Activated CD8-positive, alpha-beta memory T cell treated with anti-CD3 and anti-CD28 coated beads, Interleukin-2, amount 10 ng/mL, durations not matched to agents 7 days and 5 days (primary cell): ENCODE results near the gene PIK3R5. TPM values are rescaled to one million over a fixed set of nuclear protein-coding genes. Genes with fewer than 3 reads are reported as not detected.

Source experiments
- ATAC-seq: fragments of 150-1000 bp; cut with Tn5 transposase; one replicate; pipeline ENCODE4 v1.10.0; 2021; ENCODE audit warnings: moderate library complexity
- CTCF ChIA-PET: fragments of 350-600 bp; sonication (Branson Sonifier 250); formaldehyde crosslinking; loops from one replicate; lab custom pipeline; 2021; ENCODE audit warnings: antibody characterized with exemption; lab: Charles Lee
- DNase-seq: peaks from one replicate; pipeline ENCODE4 v3.0.0-alpha.2; 2020
- H3K27ac Mint-ChIP-seq: one replicate; pipeline ENCODE4 v1.8.0; 2021; ENCODE audit warnings: mild to moderate bottlenecking, mixed read lengths
- H3K27me3 Mint-ChIP-seq: one replicate; pipeline ENCODE4 v1.8.0; 2021; ENCODE audit warnings: mixed read lengths
- H3K36me3 Mint-ChIP-seq: one replicate; pipeline ENCODE4 v1.8.0; 2021; ENCODE audit warnings: mild to moderate bottlenecking, mixed read lengths
- H3K4me1 Mint-ChIP-seq: one replicate; pipeline ENCODE4 v1.8.0; 2021; ENCODE audit warnings: mixed read lengths
- H3K4me3 Mint-ChIP-seq: one replicate; pipeline ENCODE4 v1.8.0; 2021; ENCODE audit warnings: mild to moderate bottlenecking, moderate library complexity, mixed read lengths
- H3K9me3 Mint-ChIP-seq: one replicate; pipeline ENCODE4 v1.8.0; 2022; ENCODE audit warnings: low read depth, mixed read lengths
- total RNA-seq, 2 experiments: library from RNA; stranded (reverse); gene quantifications; one replicate each; pipeline ENCODE4 v1.2.3, GENCODE V29; 2021

Gene PIK3R5
- total RNA-seq, 2 experiments from 2014 or later = 48.9 to 51.2 TPM

DNA sequence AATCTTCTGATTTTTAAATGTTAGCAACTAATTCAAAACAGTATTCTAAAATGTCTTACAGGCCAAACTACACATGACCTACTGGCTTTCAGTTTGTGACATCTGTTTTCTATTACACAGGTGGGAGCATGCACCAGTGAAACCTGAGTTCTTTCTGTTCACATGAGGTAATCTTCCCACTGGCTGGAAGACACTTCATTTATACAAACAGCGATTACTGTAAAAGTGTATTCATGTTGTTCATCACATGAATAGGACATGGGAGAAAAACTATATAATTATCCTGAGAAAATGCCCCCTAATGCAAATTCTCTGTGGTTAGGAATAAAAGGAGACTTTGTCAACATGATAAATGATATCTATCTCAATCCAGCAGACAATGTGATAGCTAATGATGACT lies 11.1 kb upstream of the PIK3R5 start:
- no peak overlapping the region for H3K4me3 Mint-ChIP-seq
- CTCF ChIA-PET = interaction anchor here (0.9 kb wide), 1 partner anchor 21 kb away, joined by 3 read pairs; no protein-coding TSS in a partner anchor
- H3K36me3 Mint-ChIP-seq = peaks cover 2% of the 10 kb centered on the region
- ATAC-seq (no peak), DNase-seq (no peak)
- H3K4me1 Mint-ChIP-seq = peaks cover 4% of the 10 kb centered on the region
- H3K9me3 Mint-ChIP-seq = no peaks in the 10 kb centered on the region
- H3K27me3 Mint-ChIP-seq = peaks cover 7% of the 10 kb centered on the region
- no peak overlapping the region for H3K27ac Mint-ChIP-seq

DNA sequence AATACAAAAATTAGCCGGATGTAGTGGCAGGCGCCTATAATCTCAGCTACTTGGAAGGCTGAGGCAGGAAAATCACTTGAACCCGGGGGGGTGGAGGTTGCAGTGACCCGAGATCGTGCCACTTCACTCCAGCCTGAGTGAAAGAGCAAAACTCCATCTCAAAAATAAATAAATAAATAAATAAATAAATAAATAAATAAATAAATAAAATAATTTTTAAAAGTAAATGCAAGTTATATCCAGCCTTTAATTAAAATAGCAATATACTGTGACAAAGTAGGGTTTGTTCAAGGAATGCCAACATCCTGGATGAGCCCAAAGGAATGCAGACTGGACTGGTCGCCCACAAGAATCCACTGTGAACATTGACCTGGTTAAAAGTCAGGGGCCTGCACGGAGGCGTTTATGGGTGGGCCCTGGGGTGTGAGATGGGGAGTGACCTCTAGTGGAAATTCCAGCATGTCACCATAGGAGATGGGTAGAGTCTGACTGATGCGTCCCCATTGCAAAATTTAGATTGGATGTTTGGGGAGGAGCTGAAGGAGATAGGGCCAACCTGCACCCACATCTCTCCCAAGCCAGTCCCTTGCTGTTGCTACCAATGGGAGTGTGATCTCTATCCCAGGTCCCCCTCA lies 9.7 kb upstream of the PIK3R5 start:
- DNase-seq = no peak
- CTCF ChIA-PET = interaction anchor here (2.6 kb wide), 1 partner anchor 20 kb away, joined by 5 read pairs; no protein-coding TSS in a partner anchor
- Mint-ChIP-seq H3K36me3 (peaks cover 4% of the 10 kb centered on the region), H3K27me3 (peaks cover 7% of the 10 kb centered on the region), H3K9me3 (no peaks in the 10 kb centered on the region), H3K4me3 (no peak overlapping the region), H3K4me1 (peaks cover 4% of the 10 kb centered on the region), H3K27ac (no peak overlapping the region)
- no peak for ATAC-seq

DNA sequence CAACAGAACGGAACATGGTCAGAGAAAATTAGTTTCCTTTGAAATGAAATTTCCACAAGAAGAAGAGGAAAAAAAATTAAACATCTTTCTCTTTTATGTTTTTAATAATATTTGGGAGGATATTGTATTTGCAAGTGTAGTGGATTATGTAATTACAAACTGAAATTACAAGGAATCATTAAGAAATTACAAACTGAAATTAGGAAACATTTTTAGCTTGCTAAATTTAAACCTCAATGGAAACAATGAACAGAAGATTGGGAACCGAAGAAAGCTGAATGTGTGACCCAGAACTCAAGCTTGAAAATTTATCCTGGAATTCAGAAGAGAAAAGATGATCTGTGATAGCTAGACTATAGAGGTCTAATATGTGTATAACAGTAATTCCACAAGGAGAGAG lies 4.4 kb upstream of the PIK3R5 start:
- H3K4me1 Mint-ChIP-seq = peaks cover 24% of the 10 kb centered on the region
- no peak overlapping the region for H3K27ac Mint-ChIP-seq
- no peaks in the 10 kb centered on the region for H3K27me3 Mint-ChIP-seq
- ATAC-seq (no peak), DNase-seq (no peak)
- peaks cover 29% of the 10 kb centered on the region for H3K36me3 Mint-ChIP-seq
- CTCF ChIA-PET = no interaction called here
- no peak overlapping the region for H3K4me3 Mint-ChIP-seq
- peaks cover 12% of the 10 kb centered on the region for H3K9me3 Mint-ChIP-seq

DNA sequence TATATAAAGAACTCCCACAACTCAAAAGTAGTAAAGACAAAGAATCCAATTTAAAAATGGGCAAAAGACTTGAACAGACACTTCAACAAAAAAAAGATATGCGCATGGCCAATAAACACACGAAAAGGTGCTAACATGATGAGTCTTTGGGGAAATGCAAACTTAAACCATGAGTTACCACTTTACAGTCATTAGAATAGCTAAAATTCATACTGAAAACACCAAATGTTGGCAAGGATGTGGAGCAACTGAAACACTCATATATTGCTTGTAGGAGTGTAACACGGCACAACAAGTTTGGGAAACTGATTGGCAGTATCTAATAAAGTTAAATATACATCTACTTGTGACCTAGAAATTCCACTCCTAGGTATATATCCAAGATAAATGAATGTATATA lies 3.0 kb upstream of the PIK3R5 start:
- CTCF ChIA-PET = no interaction called here
- H3K9me3 Mint-ChIP-seq = peaks cover 12% of the 10 kb centered on the region
- H3K36me3 Mint-ChIP-seq = peaks cover 34% of the 10 kb centered on the region
- H3K4me3 Mint-ChIP-seq = no peak overlapping the region
- peaks cover 35% of the 10 kb centered on the region for H3K4me1 Mint-ChIP-seq
- peak overlapping the region; percentile 8 for H3K27ac Mint-ChIP-seq
- DNase-seq = no peak
- no peak for ATAC-seq
- H3K27me3 Mint-ChIP-seq = no peaks in the 10 kb centered on the region

DNA sequence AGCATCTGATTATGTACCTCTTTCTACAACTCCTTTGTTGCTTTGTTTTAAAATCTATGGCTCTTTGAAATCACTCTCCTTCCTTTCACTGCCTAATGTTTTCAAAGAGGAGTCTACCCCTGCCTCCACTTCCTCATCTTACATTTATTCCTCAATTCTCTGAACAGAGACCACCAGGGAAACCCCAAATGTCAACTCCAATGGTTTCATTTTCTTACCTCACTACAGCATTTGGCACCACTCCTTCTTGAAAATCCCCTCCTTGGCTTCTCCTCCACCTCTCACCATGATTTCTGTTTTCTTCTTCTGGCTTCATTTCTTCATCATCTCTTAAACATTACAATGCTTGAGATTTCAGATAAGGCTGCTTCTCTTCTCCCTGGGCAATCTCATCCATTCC lies 2.4 kb upstream of the PIK3R5 start:
- no peak for ATAC-seq
- Mint-ChIP-seq H3K27me3 (no peaks in the 10 kb centered on the region), H3K27ac (peak overlapping the region; percentile 59), H3K36me3 (peaks cover 37% of the 10 kb centered on the region), H3K4me1 (peaks cover 42% of the 10 kb centered on the region), H3K9me3 (peaks cover 12% of the 10 kb centered on the region), H3K4me3 (no peak overlapping the region)
- DNase-seq = no peak
- CTCF ChIA-PET = interaction anchor here (0.9 kb wide), 1 partner anchor 20 kb away, joined by 3 read pairs; no protein-coding TSS in a partner anchor

DNA sequence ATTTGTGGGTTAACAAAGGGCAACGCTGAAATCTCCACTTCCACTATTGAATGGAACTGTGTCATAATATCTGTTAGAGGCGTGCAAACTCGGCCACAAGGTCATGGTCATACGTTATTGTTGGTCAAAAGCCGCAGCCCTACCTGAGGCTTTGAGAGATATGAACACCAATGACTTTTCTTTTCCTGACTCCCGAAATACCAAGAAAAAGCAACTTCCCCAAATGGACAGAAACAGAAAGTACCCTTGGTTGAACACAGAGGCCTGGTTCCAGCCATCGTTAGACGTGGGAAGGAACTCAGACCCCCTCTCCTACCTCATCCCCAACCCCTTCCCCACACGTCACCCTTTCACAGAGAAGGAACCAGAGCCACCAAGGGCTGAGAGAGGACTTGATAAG lies 1.4 kb upstream of the PIK3R5 start:
- Mint-ChIP-seq H3K27me3 (no peaks in the 10 kb centered on the region), H3K4me3 (peak overlapping the region; percentile 97), H3K4me1 (peaks cover 50% of the 10 kb centered on the region), H3K27ac (no peak overlapping the region), H3K36me3 (peaks cover 37% of the 10 kb centered on the region), H3K9me3 (peaks cover 12% of the 10 kb centered on the region)
- CTCF ChIA-PET = interaction anchor here (0.9 kb wide), 1 partner anchor 19 kb away, joined by 3 read pairs; no protein-coding TSS in a partner anchor
- DNase-seq (no peak), ATAC-seq (no peak)

DNA sequence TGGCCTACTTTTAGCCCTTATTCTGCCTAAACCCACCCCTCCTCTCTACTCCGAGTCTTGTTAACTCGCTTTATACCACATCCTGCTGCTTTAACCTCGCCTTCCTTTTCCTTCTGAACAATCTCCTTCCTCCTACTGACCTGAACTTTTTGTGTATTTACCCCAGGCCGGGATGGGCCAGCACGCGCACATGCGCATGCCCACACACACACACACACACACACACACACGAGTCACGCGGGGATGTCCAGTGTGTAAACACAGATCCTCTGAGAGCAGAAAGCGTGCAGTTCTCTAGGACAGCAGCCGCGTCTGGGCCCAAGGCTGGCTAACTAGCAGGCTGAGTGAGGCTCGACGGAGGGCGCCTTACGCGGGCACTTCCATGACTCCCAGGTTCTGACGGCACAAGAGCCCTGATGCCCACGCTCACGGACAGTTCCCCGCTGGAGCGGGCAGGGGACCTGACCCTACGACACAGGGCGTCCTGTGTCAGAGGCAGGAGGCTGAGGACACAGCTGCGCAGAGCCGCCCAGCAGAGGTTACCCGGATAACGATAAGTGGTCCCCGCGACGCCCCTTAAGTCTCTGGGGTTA lies 610 bp downstream of the PIK3R5 start:
- H3K27ac Mint-ChIP-seq = peak overlapping the region; percentile 97
- H3K9me3 Mint-ChIP-seq = peaks cover 12% of the 10 kb centered on the region
- peak; percentile 52 for ATAC-seq
- peaks cover 49% of the 10 kb centered on the region for H3K36me3 Mint-ChIP-seq
- DNase-seq = peak; percentile 67
- CTCF ChIA-PET = interaction anchor here (0.9 to 3.3 kb wide), 8 partner anchors 8 to 70 kb away, joined by 3 to 23 read pairs (median 4); no protein-coding TSS in a partner anchor
- peak overlapping the region; percentile 97 for H3K4me3 Mint-ChIP-seq
- H3K4me1 Mint-ChIP-seq = peaks cover 68% of the 10 kb centered on the region
- no peaks in the 10 kb centered on the region for H3K27me3 Mint-ChIP-seq

DNA sequence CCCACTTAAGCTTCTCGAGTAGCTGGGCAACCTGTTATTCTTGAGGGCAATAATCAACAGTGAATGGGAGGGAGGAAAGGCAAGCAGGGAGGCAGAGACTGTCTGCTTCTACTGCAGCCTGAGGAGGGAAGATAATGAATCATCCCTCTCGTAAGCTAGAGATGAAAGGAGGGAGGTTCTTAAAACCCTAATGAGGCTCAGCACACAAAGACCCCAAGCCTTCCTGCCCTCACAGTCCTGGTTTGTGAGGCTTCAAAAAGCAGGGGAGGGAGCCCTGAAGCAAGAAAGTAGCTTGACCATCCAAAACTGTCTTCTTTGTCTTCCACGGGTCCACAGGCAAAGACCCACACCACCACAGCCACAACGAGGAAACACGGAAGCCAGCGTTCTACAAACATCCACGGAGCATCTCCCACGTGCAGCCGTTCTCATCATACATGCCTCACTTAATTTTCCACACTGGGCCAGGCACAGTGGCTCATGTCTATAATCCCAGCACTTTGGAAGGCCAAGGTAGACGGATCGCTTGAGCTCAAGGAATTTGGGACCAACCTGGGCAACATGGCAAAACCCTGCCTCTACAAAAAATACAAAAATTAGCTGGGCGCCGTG lies 1.8 kb downstream of the PIK3R5 start:
- H3K36me3 Mint-ChIP-seq = peaks cover 55% of the 10 kb centered on the region
- H3K27me3 Mint-ChIP-seq = no peaks in the 10 kb centered on the region
- CTCF ChIA-PET = interaction anchor here (0.8 to 3.3 kb wide), 7 partner anchors 10 to 34 kb away, joined by 3 to 23 read pairs (median 4); no protein-coding TSS in a partner anchor
- H3K9me3 Mint-ChIP-seq = peaks cover 10% of the 10 kb centered on the region
- H3K4me1 Mint-ChIP-seq = peaks cover 77% of the 10 kb centered on the region
- H3K27ac Mint-ChIP-seq = peak overlapping the region; percentile 91
- no peak for ATAC-seq
- DNase-seq = no peak
- peak overlapping the region; percentile 97 for H3K4me3 Mint-ChIP-seq

DNA sequence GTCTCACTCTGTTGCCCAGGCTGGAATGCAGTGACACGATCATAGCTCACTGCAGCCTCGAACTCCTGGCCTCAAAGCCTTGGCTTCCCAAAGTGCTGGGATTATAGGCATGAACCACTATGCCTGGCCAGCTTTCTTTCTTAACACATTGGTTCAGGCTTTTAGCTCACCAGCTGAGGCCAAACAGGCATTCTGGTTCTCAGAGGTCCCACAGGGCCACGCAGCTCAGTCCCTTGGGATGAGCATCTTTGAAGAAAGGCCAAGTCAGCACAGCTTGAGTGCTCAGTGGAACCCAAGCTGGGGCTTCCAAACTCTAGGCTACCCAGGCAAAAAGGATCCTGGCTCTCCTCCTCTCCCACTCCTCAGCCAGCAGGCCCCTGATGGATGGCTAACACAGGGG lies 2.5 kb downstream of the PIK3R5 start:
- CTCF ChIA-PET = interaction anchor here (1.4 to 3.3 kb wide), 3 partner anchors 10 to 23 kb away, joined by 3 to 23 read pairs (median 17); no protein-coding TSS in a partner anchor
- Mint-ChIP-seq H3K27ac (peak overlapping the region; percentile 91), H3K4me3 (peak overlapping the region; percentile 97), H3K9me3 (peaks cover 5% of the 10 kb centered on the region), H3K36me3 (peaks cover 55% of the 10 kb centered on the region), H3K4me1 (peaks cover 79% of the 10 kb centered on the region), H3K27me3 (no peaks in the 10 kb centered on the region)
- no peak for ATAC-seq
- DNase-seq = no peak

DNA sequence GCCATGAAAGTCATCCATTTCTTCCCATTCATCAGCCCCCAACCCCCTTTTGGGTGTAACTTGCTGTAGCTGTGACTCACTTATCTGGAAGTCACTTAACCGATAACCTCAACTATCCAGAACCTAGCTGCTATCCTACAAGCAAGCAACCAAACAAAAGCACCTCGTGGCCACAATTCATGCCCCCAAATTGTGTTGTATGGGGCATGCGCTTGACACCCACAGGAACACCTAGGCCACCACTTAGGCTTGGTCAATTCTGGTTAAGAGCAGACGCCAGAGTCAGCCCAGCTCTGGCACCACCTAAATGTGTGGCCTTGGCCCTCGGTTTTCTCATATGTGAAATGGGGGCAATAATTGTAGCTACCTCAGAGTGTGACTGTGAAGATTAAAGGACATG lies 3.7 kb downstream of the PIK3R5 start:
- DNase-seq (no peak), ATAC-seq (no peak)
- Mint-ChIP-seq H3K4me1 (peaks cover 79% of the 10 kb centered on the region), H3K27ac (no peak overlapping the region), H3K4me3 (no peak overlapping the region), H3K36me3 (peaks cover 53% of the 10 kb centered on the region), H3K9me3 (no peaks in the 10 kb centered on the region), H3K27me3 (no peaks in the 10 kb centered on the region)
- CTCF ChIA-PET = interaction anchor here (0.9 to 1.0 kb wide), 2 partner anchors 15 to 61 kb away, joined by 3 read pairs; no protein-coding TSS in a partner anchor

DNA sequence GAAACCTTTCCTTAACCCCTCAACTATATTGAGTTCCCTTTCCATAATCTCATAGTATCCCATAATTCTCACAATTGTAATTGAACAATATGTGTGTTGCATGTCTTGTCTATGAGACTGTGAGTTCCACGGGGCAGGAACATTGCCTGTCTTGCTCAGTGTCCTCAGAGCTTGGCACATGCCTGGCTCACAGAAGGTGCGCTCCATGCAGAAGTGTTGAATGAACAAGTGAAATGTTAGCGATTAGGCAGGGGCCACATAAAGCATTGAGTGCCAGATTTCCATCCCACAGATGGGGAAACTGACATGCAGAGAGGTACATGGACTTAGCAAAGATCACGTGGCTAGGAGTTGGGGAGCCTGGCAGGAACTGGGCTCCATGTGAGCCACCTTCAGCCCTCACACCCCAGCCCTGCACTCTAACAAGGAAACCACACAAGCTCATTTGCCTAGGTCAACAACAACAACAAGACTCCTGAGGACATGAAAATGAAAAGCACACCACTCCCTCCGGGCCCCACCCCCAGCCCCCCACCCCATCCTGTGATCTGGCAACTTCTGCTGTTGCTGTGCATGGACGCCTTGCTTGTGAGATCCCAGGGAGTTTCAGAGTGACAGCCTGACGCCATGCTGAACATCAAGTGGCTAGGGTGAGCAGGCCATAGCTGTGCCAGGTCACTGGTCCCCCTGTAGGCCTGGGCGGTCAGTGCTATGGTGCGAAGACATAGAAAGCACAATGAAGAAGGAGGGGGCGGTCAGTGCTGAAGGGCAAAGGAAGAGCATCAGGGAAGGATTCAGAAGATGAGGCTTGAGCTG lies 5.0 kb downstream of the PIK3R5 start:
- no peaks in the 10 kb centered on the region for H3K9me3 Mint-ChIP-seq
- peaks cover 87% of the 10 kb centered on the region for H3K4me1 Mint-ChIP-seq
- no peaks in the 10 kb centered on the region for H3K27me3 Mint-ChIP-seq
- CTCF ChIA-PET = interaction anchor here (0.8 kb wide), 1 partner anchor 19 kb away, joined by 3 read pairs; no protein-coding TSS in a partner anchor
- H3K4me3 Mint-ChIP-seq = no peak overlapping the region
- ATAC-seq = no peak
- no peak for DNase-seq
- H3K27ac Mint-ChIP-seq = peak overlapping the region; percentile 57
- H3K36me3 Mint-ChIP-seq = peaks cover 54% of the 10 kb centered on the region

DNA sequence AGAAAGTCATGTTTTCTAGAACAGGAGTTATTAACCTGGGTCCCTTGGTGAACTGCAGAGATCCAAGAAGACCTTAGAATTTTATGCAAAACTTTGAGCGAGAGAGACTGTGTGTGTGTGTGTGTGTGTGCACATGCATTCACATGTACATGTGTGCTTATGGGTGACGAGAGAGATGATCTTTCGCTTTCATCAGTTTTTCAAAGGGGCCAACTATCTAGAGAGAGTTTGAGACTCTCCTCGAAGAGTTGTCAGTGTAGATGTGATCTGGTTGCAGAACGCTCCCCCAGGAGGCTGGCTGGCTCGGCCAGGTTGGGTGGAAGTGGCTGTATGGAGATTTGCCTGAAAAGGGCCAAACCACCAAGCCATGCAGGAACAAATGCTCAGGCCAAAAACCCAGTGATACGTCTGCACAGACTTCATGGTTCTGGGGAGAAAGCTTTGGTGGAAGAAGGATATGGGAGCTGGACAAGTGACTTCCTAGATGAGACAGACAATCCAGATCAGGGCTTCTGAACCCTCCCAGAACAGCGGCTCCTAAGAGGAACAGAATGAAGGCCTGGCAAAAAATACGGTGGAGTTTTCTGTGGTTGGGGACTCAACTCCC lies 6.1 kb downstream of the PIK3R5 start:
- peaks cover 58% of the 10 kb centered on the region for H3K36me3 Mint-ChIP-seq
- H3K4me1 Mint-ChIP-seq = peaks cover 93% of the 10 kb centered on the region
- no peaks in the 10 kb centered on the region for H3K27me3 Mint-ChIP-seq
- CTCF ChIA-PET = interaction anchor here (1.4 kb wide), 1 partner anchor 17 kb away, joined by 7 read pairs; no protein-coding TSS in a partner anchor
- no peak for ATAC-seq
- H3K27ac Mint-ChIP-seq = peak overlapping the region; percentile 75
- H3K4me3 Mint-ChIP-seq = peak overlapping the region; percentile 38
- no peaks in the 10 kb centered on the region for H3K9me3 Mint-ChIP-seq
- no peak for DNase-seq
